Measurements from ENCODE around the gene PIP5K1B.

Gene PIP5K1B

DNA sequence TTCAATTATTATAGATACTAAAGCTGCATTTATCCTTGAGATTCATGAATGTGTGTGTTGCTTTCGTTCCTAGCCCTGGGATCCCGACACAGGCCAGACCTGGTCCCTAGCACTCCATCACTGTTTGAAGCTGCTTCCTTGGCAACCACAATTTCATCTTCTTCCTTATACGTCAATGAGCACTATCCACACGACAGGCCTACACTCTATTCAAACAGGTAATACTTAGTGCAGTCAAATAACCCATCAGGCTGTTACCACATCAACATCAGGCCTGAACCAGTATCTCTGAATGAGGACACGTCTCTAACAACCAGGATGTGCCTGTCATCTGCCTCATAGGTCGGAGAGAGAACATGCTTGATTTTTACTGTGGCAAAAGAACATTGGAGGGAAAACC is 235.5 kb downstream of the PIP5K1B start:
- TF ChIP-seq EZH2phosphoT487 (IDR thresholded peaks at IDR 0.05; ENCODE audit: borderline replicate concordance) = no peak
- TF ChIP-seq, protein P1, sequence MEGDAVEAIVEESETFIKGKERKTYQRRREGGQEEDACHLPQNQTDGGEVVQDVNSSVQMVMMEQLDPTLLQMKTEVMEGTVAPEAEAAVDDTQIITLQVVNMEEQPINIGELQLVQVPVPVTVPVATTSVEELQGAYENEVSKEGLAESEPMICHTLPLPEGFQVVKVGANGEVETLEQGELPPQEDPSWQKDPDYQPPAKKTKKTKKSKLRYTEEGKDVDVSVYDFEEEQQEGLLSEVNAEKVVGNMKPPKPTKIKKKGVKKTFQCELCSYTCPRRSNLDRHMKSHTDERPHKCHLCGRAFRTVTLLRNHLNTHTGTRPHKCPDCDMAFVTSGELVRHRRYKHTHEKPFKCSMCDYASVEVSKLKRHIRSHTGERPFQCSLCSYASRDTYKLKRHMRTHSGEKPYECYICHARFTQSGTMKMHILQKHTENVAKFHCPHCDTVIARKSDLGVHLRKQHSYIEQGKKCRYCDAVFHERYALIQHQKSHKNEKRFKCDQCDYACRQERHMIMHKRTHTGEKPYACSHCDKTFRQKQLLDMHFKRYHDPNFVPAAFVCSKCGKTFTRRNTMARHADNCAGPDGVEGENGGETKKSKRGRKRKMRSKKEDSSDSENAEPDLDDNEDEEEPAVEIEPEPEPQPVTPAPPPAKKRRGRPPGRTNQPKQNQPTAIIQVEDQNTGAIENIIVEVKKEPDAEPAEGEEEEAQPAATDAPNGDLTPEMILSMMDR (conservative IDR thresholded peaks at IDR 0.05; ENCODE audit: low read length) = no peak
- Histone ChIP-seq H4K20me1 (ENCODE audit: insufficient read depth, low read length, poor library complexity, severe bottlenecking) (no peaks in the 10 kb centered on the region), H3K79me2 (ENCODE audit: insufficient read depth, low read length) (no peaks in the 10 kb centered on the region), H3K9ac (ENCODE audit: low read depth, low read length, poor library complexity, severe bottlenecking) (no peak overlapping the region), H2AFZ (ENCODE audit: low read length) (no peak overlapping the region), H3K4me2 (ENCODE audit: low read depth, low read length, poor library complexity, severe bottlenecking) (no peak overlapping the region), H3K4me3 (ENCODE audit: low read length, poor library complexity, severe bottlenecking) (no peak overlapping the region), H3K9me2 (replicated peaks; ENCODE audit: low read depth, low read length) (no peaks in the 10 kb centered on the region), H3K4me1 (ENCODE audit: insufficient read depth, low read length, poor library complexity, severe bottlenecking) (peaks cover 24% of the 10 kb centered on the region), H3F3A (ENCODE audit: low read depth) (no peaks in the 10 kb centered on the region), H3K36me3 (ENCODE audit: insufficient read depth, low read length) (no peaks in the 10 kb centered on the region; the same call in 1 of the 2 replicates), H3K27me3 (ENCODE audit: insufficient read depth, low read length, poor library complexity, severe bottlenecking) (no peaks in the 10 kb centered on the region), H3K9me3 (ENCODE audit: insufficient read depth, low read depth, low read length) (no peaks in the 10 kb centered on the region)

DNA sequence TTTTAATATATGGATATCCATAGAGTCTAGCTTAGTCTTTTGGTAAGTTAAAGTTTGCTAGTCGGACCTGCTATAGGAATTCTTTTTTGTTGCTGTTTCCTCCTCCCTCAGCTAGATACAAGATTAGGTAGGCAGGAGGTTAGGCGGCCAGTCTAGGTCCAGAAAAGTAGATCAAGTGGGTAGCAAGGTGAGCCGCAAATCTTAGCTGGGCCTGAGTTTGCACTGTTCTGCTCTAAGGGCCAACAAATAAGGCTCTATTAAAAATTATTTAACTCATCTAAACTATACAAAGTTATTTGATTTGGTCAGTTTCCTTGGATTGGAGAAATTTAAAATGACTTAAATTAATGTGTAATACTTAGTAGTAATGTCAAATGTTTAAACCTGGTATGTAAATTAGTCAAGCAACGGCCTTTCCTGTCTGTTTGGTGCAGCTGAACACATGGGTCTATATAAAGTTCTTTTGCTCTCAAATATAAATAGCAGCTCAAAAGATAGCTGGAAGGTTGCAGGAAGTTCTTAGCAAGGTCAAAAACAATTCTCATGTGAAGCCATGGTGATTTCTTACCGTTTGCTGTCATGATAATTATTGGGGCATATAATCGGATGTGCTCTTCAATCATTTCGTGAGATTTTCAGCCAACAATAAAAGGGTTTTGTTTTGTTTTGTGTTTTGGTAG is 236.9 kb downstream of the PIP5K1B start:
- Histone ChIP-seq H3K36me3 (ENCODE audit: insufficient read depth, low read length) (no peaks in the 10 kb centered on the region; the same call in 1 of the 2 replicates), H3K27me3 (ENCODE audit: insufficient read depth, low read length, poor library complexity, severe bottlenecking) (no peaks in the 10 kb centered on the region), H3K4me2 (ENCODE audit: low read depth, low read length, poor library complexity, severe bottlenecking) (no peak overlapping the region), H3K79me2 (ENCODE audit: insufficient read depth, low read length) (no peaks in the 10 kb centered on the region), H3K4me3 (ENCODE audit: low read length, poor library complexity, severe bottlenecking) (no peak overlapping the region), H2AFZ (ENCODE audit: low read length) (no peak overlapping the region), H4K20me1 (ENCODE audit: insufficient read depth, low read length, poor library complexity, severe bottlenecking) (no peaks in the 10 kb centered on the region), H3K9me3 (ENCODE audit: insufficient read depth, low read depth, low read length) (no peaks in the 10 kb centered on the region), H3K9ac (ENCODE audit: low read depth, low read length, poor library complexity, severe bottlenecking) (no peak overlapping the region), H3F3A (ENCODE audit: low read depth) (no peaks in the 10 kb centered on the region), H3K9me2 (replicated peaks; ENCODE audit: low read depth, low read length) (no peaks in the 10 kb centered on the region), H3K4me1 (ENCODE audit: insufficient read depth, low read length, poor library complexity, severe bottlenecking) (peaks cover 24% of the 10 kb centered on the region)
- TF ChIP-seq, protein P1 (conservative IDR thresholded peaks at IDR 0.05; ENCODE audit: low read length) = no peak
- TF ChIP-seq EZH2phosphoT487 (IDR thresholded peaks at IDR 0.05; ENCODE audit: borderline replicate concordance) = no peak

DNA sequence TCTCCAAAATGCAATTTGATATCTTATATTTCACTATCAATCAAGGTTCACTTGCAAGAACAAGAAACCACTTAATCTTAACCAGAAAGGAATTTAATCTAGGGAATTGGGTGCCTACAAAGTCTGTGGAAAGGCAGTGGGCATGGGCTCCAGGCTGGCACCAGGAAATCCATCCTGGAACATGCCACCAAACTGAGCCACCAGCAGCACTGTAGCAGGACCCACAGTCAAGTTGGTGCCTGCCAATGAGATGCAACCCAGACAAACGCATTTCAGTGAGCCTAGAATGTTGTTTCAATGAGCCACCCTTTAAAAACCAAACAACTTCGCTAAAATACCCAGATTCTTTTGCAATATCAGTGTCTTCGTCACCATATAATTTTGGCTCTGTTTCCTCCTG is 237.8 kb downstream of the PIP5K1B start:
- Histone ChIP-seq H3K9ac (ENCODE audit: low read depth, low read length, poor library complexity, severe bottlenecking) (no peak overlapping the region), H3K4me2 (ENCODE audit: low read depth, low read length, poor library complexity, severe bottlenecking) (no peak overlapping the region), H3K27me3 (ENCODE audit: insufficient read depth, low read length, poor library complexity, severe bottlenecking) (no peaks in the 10 kb centered on the region), H2AFZ (ENCODE audit: low read length) (no peak overlapping the region), H3F3A (ENCODE audit: low read depth) (no peaks in the 10 kb centered on the region), H4K20me1 (ENCODE audit: insufficient read depth, low read length, poor library complexity, severe bottlenecking) (no peaks in the 10 kb centered on the region), H3K4me3 (ENCODE audit: low read length, poor library complexity, severe bottlenecking) (no peak overlapping the region), H3K79me2 (ENCODE audit: insufficient read depth, low read length) (no peaks in the 10 kb centered on the region), H3K9me3 (ENCODE audit: insufficient read depth, low read depth, low read length) (no peaks in the 10 kb centered on the region), H3K9me2 (replicated peaks; ENCODE audit: low read depth, low read length) (no peaks in the 10 kb centered on the region), H3K36me3 (ENCODE audit: insufficient read depth, low read length) (no peaks in the 10 kb centered on the region; the same call in 1 of the 2 replicates), H3K4me1 (ENCODE audit: insufficient read depth, low read length, poor library complexity, severe bottlenecking) (peaks cover 24% of the 10 kb centered on the region)
- TF ChIP-seq EZH2phosphoT487 (IDR thresholded peaks at IDR 0.05; ENCODE audit: borderline replicate concordance) = no peak
- TF ChIP-seq, protein P1 (conservative IDR thresholded peaks at IDR 0.05; ENCODE audit: low read length) = no peak

All from Loucy (cell line).